ENCODE measurements around the gene SLC9B1.
"Not testable (repeated sequence)": the region's sequence is repeated elsewhere in the genome, so short reads cannot be mapped to it uniquely, and the experiment has no call there.

Gene SLC9B1

DNA sequence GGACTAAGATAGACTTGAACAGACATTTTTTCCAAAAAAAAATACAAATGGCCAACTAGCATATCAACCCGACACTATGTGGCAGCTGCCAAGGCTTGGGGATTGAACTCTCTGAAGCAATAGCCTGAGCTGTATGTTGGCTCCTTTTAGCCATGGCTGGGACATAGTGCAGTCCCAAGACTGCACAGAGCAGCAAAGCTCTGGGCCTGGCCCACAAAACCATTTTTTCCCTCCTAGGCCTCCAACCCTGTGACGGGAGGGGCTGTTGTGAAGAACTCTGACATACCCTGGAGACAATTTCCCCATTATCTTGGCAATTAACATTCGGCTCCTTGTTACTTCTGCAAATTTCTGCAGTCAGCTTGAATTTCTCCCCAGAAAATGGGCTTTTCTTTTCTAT is 100.6 kb downstream of the SLC9B1 start:
- no peak for DNase-seq (ENCODE audit: low read depth)
- H3K4me3 ChIP-seq (ENCODE audit: control insufficient read depth, low read depth, low read length), result no peak overlapping the region
- TF ChIP-seq, protein P1, sequence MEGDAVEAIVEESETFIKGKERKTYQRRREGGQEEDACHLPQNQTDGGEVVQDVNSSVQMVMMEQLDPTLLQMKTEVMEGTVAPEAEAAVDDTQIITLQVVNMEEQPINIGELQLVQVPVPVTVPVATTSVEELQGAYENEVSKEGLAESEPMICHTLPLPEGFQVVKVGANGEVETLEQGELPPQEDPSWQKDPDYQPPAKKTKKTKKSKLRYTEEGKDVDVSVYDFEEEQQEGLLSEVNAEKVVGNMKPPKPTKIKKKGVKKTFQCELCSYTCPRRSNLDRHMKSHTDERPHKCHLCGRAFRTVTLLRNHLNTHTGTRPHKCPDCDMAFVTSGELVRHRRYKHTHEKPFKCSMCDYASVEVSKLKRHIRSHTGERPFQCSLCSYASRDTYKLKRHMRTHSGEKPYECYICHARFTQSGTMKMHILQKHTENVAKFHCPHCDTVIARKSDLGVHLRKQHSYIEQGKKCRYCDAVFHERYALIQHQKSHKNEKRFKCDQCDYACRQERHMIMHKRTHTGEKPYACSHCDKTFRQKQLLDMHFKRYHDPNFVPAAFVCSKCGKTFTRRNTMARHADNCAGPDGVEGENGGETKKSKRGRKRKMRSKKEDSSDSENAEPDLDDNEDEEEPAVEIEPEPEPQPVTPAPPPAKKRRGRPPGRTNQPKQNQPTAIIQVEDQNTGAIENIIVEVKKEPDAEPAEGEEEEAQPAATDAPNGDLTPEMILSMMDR (IDR thresholded peaks at IDR 0.05; ENCODE audit: control insufficient read depth, insufficient read depth, low read depth, low read length, missing control alignments), result no peak

- TF ChIP-seq, protein P1 (IDR thresholded peaks at IDR 0.05; ENCODE audit: control insufficient read depth, insufficient read depth, low read depth, low read length, missing control alignments), result no peak
- H3K4me3 ChIP-seq (ENCODE audit: control insufficient read depth, low read depth, low read length), result no peak overlapping the region
- no peak for DNase-seq (ENCODE audit: low read depth)
Measured at GRCh38 chr4:102901804-102902203, 117.7 kb downstream of the SLC9B1 start.

DNA sequence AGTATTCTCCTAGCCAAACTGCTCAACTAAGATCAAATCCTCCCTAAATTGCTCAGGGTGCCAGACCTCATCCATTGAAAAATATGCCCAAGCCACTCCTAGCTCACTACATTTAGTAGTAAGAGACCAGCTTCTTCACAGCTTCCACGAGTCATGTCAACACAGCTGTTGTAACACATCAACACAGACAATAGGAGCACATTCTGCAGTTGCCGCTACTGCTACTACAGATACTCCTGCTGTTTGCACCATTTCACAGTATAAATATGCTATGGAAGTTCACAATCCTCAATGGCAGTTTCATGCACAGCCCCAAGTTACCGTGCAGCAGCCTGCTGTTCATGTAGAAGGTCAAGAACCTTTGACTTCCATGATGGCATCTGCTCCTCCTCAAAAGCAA is 121.9 kb downstream of the SLC9B1 start:
- H3K4me3 ChIP-seq (ENCODE audit: control insufficient read depth, low read depth, low read length); DNase-seq (ENCODE audit: low read depth): not testable (repeated sequence)

DNA sequence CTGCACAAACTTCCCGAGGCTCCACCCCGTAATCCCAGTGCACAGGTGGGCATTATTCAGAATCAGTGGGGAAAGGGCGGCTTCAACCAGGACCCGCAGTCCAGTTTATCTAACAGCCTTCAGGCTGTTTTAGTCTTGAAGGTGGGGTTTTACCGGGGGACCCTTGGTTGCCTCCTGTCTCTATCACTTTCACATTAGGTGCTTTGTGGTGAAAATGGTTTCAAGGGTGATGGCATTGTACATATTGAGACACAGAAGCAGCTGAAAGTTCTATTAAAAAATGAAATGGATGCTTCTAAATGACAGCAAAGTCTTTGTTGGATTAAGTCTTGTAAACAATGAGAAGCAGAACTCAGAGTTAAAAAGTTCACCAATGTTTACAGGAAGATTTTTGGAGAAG is 123.0 kb downstream of the SLC9B1 start:
- H3K4me3 ChIP-seq (ENCODE audit: control insufficient read depth, low read depth, low read length); DNase-seq (ENCODE audit: low read depth): not testable (repeated sequence)

- not testable (repeated sequence) for DNase-seq (ENCODE audit: low read depth); H3K4me3 ChIP-seq (ENCODE audit: control insufficient read depth, low read depth, low read length)
Measured at GRCh38 chr4:102889866-102890265, 129.6 kb downstream of the SLC9B1 start.

- DNase-seq (ENCODE audit: low read depth); H3K4me3 ChIP-seq (ENCODE audit: control insufficient read depth, low read depth, low read length): not testable (repeated sequence)
Measured at GRCh38 chr4:102888570-102888969, 130.9 kb downstream of the SLC9B1 start.

GRCh38 chr4:102883278-102883677 is 136.2 kb downstream of the SLC9B1 start:
- no peak for DNase-seq (ENCODE audit: low read depth)
- TF ChIP-seq, protein P1 (IDR thresholded peaks at IDR 0.05; ENCODE audit: control insufficient read depth, insufficient read depth, low read depth, low read length, missing control alignments), result no peak
- no peak overlapping the region for H3K4me3 ChIP-seq (ENCODE audit: control insufficient read depth, low read depth, low read length)

DNA sequence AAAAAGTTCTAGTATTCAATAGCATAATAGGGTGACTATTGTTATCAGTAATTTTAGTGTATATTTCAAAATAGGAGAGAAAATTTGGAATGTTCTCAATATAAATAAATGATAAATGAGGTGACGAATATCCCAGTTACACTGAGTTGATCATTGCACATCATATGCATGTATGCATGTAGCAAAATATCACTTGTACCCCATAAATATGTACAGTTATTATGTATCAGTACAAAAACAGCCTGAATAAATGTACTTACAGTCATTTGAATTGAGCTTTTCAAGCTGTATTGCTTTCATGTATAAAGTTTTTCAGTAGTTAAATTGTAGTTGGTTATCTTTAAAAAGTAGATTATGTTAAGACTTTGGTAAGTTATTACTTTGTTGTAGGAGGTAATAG is 138.2 kb downstream of the SLC9B1 start:
- TF ChIP-seq, protein P1 (IDR thresholded peaks at IDR 0.05; ENCODE audit: control insufficient read depth, insufficient read depth, low read depth, low read length, missing control alignments), result no peak
- H3K4me3 ChIP-seq (ENCODE audit: control insufficient read depth, low read depth, low read length), result no peak overlapping the region
- no peak for DNase-seq (ENCODE audit: low read depth)

DNA sequence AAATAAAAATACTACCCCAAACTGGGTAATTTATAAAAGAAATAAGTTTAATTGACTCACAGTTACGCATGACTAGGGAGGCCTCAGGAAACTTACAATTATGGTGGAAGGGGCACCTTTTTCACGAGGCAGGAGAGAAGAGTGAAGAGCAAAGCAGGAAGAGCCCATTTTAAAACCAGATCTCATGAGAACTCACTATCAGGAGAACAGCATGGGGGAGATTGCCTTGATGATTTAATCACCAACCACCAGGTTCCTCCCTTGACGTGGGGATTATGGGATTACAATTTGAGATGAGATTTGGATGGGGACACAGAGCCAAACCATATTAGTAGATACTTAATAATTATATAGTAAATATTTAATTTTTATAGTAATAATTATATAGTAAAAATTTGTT is 140.6 kb downstream of the SLC9B1 start:
- TF ChIP-seq, protein P1 (IDR thresholded peaks at IDR 0.05; ENCODE audit: control insufficient read depth, insufficient read depth, low read depth, low read length, missing control alignments), result no peak
- DNase-seq (ENCODE audit: low read depth), result no peak

GRCh38 chr4:102878349-102878748 is 141.2 kb downstream of the SLC9B1 start:
- not testable (repeated sequence) for H3K4me3 ChIP-seq (ENCODE audit: control insufficient read depth, low read depth, low read length); DNase-seq (ENCODE audit: low read depth)

More for the DNA sequence above, 140.6 kb downstream of the SLC9B1 start:
- no peak overlapping the region for H3K4me3 ChIP-seq (ENCODE audit: control insufficient read depth, low read depth, low read length)

GRCh38 chr4:102877477-102878106 is 141.9 kb downstream of the SLC9B1 start:
- DNase-seq (ENCODE audit: low read depth); H3K4me3 ChIP-seq (ENCODE audit: control insufficient read depth, low read depth, low read length): not testable (repeated sequence)

All from AG09309 (cell line).